Neural cell (in vitro differentiated cells): Measurements from ENCODE around the gene RTTN.

ENCODE experiments used
- CTCF ChIP-seq: fragments of 450-650 bp; IDR thresholded peaks from 2 replicates; pipeline ENCODE4 v1.5.1; 2014; ENCODE audit warnings: antibody characterized with exemption, mild to moderate bottlenecking, moderate library complexity; ENCODE audit not compliant: poor library complexity, severe bottlenecking
- EP300 ChIP-seq: fragments of 450-650 bp; conservative IDR thresholded peaks from 2 replicates; pipeline ENCODE4 v1.6.1; 2014; ENCODE audit warnings: antibody characterized with exemption, mild to moderate bottlenecking, moderate library complexity; ENCODE audit not compliant: poor library complexity, severe bottlenecking
- EZH2 ChIP-seq: fragments of 200-600, 300-800 bp; shearing (Covaris generic), sonication (generic); IDR thresholded peaks from 2 replicates; pipeline ENCODE4 v1.6.1; 2014; ENCODE audit warnings: antibody characterized with exemption, low read length, borderline replicate concordance, mild to moderate bottlenecking; ENCODE audit not compliant: insufficient read depth, poor library complexity, severe bottlenecking
- POLR2AphosphoS5 ChIP-seq: IDR thresholded peaks from 2 replicates; pipeline ENCODE4 v1.6.1; 2012

GRCh38 chr18:69958422-69958821 is 247.1 kb downstream of the RTTN start:
- no peak for TF ChIP-seq POLR2AphosphoS5
- no peak for TF ChIP-seq EZH2
- TF ChIP-seq CTCF: no peak
- TF ChIP-seq EP300: no peak
